Upper lobe of right lung (tissue), 1 donor: ENCODE data around the gene TRAPPC6A. TPM values are rescaled to one million over a fixed set of nuclear protein-coding genes. Genes with fewer than 3 reads are reported as not detected.

ENCODE experiments used
- ATAC-seq: fragments of 200-7000 bp; cut with Tn5 transposase; one replicate; pipeline ENCODE4 v1.9.1; 2020; ENCODE audit warnings: mild to moderate bottlenecking, moderate library complexity
- DNase-seq: peaks from one replicate; pipeline ENCODE4 v3.0.0-alpha.2; 2020
- H3K27ac ChIP-seq: fragments of 200-600 bp; one replicate; pipeline ENCODE4 v1.8.0; 2022
- H3K27me3 ChIP-seq: fragments of 200-600 bp; one replicate; pipeline ENCODE4 v1.8.0; 2022; ENCODE audit warnings: mild to moderate bottlenecking
- H3K36me3 ChIP-seq: fragments of 200-600 bp; one replicate; pipeline ENCODE4 v1.8.0; 2022
- H3K4me1 ChIP-seq: fragments of 200-600 bp; one replicate; pipeline ENCODE4 v1.8.0; 2022
- H3K4me3 ChIP-seq: fragments of 200-600 bp; one replicate; pipeline ENCODE4 v1.8.0; 2022; ENCODE audit warnings: mild to moderate bottlenecking
- H3K9me3 ChIP-seq: fragments of 200-600 bp; one replicate; pipeline ENCODE4 v1.8.0; 2022
- intact Hi-C: fragments of 100-400 bp; cut with DNase I; formaldehyde crosslinking; loops from one replicate; pipeline ENCODE4 v1.11.0; 2022
- total RNA-seq: library from RNA; stranded (reverse); fragmentation: NEBNext Ultra II Directional; extraction: Animal tissue kit (Norgen Biotek cat#: 25700); gene quantifications from one replicate; pipeline ENCODE4 v1.2.1, GENCODE V29; 2021
- TF ChIP-seq, protein P1 (sequence below): fragments of 200-600 bp; IDR thresholded peaks from one replicate; pipeline ENCODE4 v1.8.0; 2022; ENCODE audit warnings: antibody characterized with exemption
- donor health status: DM: no; HTN: yes; CAD: no; lungs with severe emphysema.

Gene TRAPPC6A
- total RNA-seq, 1 donor from 2014 or later: 16.9 TPM

DNA sequence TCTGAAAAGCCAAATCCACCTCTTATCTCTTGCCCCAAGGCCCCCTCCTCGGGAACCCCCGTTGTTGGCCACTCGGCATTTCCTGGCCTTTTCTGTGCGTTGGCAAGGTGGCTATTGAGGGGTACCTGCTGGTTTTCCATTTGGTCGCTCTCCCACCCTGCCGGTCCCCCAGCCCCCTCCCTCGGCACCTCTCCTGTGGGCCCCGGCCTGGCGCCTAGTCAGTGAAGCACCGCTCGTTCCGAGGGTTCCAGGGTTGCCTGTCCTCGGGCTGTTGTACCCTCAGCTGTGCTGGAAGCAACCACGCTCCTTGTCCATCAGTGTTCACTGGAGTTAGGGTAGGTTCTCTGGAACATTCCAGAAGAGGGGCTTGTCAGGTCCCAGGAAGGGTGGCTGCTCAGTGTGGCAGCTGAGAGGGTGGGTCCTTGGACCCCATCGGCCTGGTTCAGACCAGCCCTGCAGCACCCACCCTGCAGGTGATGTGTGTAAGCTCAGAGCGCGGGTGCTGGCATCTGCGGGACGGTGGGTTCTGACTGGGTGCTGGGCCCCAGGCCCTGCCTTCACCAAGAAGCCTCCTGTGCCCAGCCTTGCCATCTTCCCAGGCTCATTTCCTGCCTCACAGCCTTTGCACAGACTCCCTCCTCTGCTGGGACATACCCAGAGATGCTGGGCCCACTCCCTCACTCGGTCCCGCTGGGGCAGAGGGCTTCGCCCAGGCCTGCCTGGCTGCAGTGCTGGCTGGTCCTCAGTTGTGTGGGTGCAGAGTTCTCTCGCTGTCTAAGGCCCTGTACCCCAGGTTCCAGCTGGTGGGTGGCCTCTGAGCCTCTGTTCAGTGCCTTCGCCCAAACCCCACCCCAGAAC, 38.5 kb downstream of the TRAPPC6A start:
- Histone ChIP-seq H3K36me3 (peaks cover 16% of the 10 kb centered on the region), H3K9me3 (no peaks in the 10 kb centered on the region), H3K27me3 (no peaks in the 10 kb centered on the region), H3K4me1 (no peaks in the 10 kb centered on the region), H3K27ac (no peak overlapping the region), H3K4me3 (no peak overlapping the region)
- intact Hi-C loops: no loop called here
- no peak for ATAC-seq
- DNase-seq: no peak
- TF ChIP-seq, protein P1, sequence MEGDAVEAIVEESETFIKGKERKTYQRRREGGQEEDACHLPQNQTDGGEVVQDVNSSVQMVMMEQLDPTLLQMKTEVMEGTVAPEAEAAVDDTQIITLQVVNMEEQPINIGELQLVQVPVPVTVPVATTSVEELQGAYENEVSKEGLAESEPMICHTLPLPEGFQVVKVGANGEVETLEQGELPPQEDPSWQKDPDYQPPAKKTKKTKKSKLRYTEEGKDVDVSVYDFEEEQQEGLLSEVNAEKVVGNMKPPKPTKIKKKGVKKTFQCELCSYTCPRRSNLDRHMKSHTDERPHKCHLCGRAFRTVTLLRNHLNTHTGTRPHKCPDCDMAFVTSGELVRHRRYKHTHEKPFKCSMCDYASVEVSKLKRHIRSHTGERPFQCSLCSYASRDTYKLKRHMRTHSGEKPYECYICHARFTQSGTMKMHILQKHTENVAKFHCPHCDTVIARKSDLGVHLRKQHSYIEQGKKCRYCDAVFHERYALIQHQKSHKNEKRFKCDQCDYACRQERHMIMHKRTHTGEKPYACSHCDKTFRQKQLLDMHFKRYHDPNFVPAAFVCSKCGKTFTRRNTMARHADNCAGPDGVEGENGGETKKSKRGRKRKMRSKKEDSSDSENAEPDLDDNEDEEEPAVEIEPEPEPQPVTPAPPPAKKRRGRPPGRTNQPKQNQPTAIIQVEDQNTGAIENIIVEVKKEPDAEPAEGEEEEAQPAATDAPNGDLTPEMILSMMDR: no peak

- DNase-seq (no peak), ATAC-seq (no peak)
- Histone ChIP-seq H3K9me3 (no peaks in the 10 kb centered on the region), H3K36me3 (peaks cover 13% of the 10 kb centered on the region), H3K27me3 (no peaks in the 10 kb centered on the region), H3K27ac (no peak overlapping the region), H3K4me1 (no peaks in the 10 kb centered on the region), H3K4me3 (no peak overlapping the region)
- intact Hi-C loops: no loop called here
- TF ChIP-seq, protein P1: no peak
Measured at GRCh38 chr19:45138303-45138751, 39.7 kb downstream of the TRAPPC6A start.

GRCh38 chr19:45137179-45137761, 40.8 kb downstream of the TRAPPC6A start:
- ATAC-seq (no peak), DNase-seq (no peak)
- Histone ChIP-seq H3K27ac (no peak overlapping the region), H3K9me3 (no peaks in the 10 kb centered on the region), H3K27me3 (no peaks in the 10 kb centered on the region), H3K4me1 (no peaks in the 10 kb centered on the region), H3K36me3 (peaks cover 3% of the 10 kb centered on the region), H3K4me3 (no peak overlapping the region)
- TF ChIP-seq, protein P1: no peak
- intact Hi-C loops: no loop called here

GRCh38 chr19:45136507-45137178, 41.4 kb downstream of the TRAPPC6A start:
- no peak overlapping the region for H3K27ac ChIP-seq
- TF ChIP-seq, protein P1: no peak
- no peaks in the 10 kb centered on the region for H3K36me3 ChIP-seq
- intact Hi-C loops: no loop called here
- no peak overlapping the region for H3K4me3 ChIP-seq
- H3K4me1 ChIP-seq: no peaks in the 10 kb centered on the region
- H3K9me3 ChIP-seq: no peaks in the 10 kb centered on the region
- peak; percentile 17 for ATAC-seq
- no peaks in the 10 kb centered on the region for H3K27me3 ChIP-seq
- DNase-seq: no peak

- H3K9me3 ChIP-seq: no peaks in the 10 kb centered on the region
- H3K4me3 ChIP-seq: no peak overlapping the region
- DNase-seq (no peak), ATAC-seq (no peak)
- no peaks in the 10 kb centered on the region for H3K27me3 ChIP-seq
- intact Hi-C loops: no loop called here
- H3K4me1 ChIP-seq: no peaks in the 10 kb centered on the region
- H3K27ac ChIP-seq: no peak overlapping the region
- H3K36me3 ChIP-seq: no peaks in the 10 kb centered on the region
- TF ChIP-seq, protein P1: no peak
Measured at GRCh38 chr19:45135176-45135885, 42.7 kb downstream of the TRAPPC6A start.
